Endothelial cell of umbilical vein (primary cell): ENCODE measurements around the gene NELFE. TPM values are rescaled to one million over a fixed set of nuclear protein-coding genes. Genes with fewer than 3 reads are reported as not detected.

Experiments used
- BruUV-seq: library from RNA; stranded (reverse); fragments of 400-500 nt; replicated peaks from 2 replicates; lab custom pipeline; 2021; lab: Mats Ljungman, UMichigan
- CTCF ChIA-PET: fragments of 300-600, 350-600 bp; sonication (Branson Sonifier 250); formaldehyde crosslinking; loops from one replicate; lab custom pipeline; 2021; ENCODE audit warnings: antibody characterized with exemption, inconsistent platforms; lab: Charles Lee
- POLR2A ChIA-PET: fragments of 300-600, 350-600 bp; sonication (Branson Sonifier 250); formaldehyde crosslinking; loops from one replicate; lab custom pipeline; 2021; ENCODE audit warnings: antibody characterized with exemption, inconsistent platforms; lab: Charles Lee
- DNase-seq: peaks from one replicate; pipeline ENCODE4 v3.0.0-alpha.2; 2011; ENCODE audit warnings: low read depth, low spot score
- FAIRE-seq: peaks from 2 replicates; lab custom pipeline; 2011; peaks lifted over from hg19 to GRCh38; lab: Jason Lieb, UNC
- H2AFZ ChIP-seq: 2 replicates; pipeline ENCODE4 v1.6.0; 2012; ENCODE audit warnings: low read depth, low read length, control low read depth, inconsistent platforms
- H3K27ac ChIP-seq: 2 replicates; pipeline ENCODE4 v1.5.1; 2011; ENCODE audit warnings: low read depth, mild to moderate bottlenecking, control low read depth, low read length, moderate library complexity; ENCODE audit not compliant: insufficient read depth
- H3K27me3 ChIP-seq, 2 experiments: 2 replicates each; pipeline versions ENCODE4 v1.6.0 to v1.6.1; 2011; ENCODE audit warnings: low read length in 2 of 2, mixed read lengths in 1 of 2; ENCODE audit not compliant: control insufficient read depth in 2 of 2, insufficient read depth in 2 of 2
- H3K36me3 ChIP-seq, 2 experiments: 2 replicates in 1 of 2; 3 replicates in 1 of 2; pipeline ENCODE4 v1.5.1; 2011; ENCODE audit warnings: low read length in 2 of 2, mild to moderate bottlenecking in 1 of 2, moderate library complexity in 1 of 2; ENCODE audit not compliant: control insufficient read depth in 2 of 2, insufficient read depth in 2 of 2; ENCODE audit errors: extremely low read depth in 1 of 2
- H3K4me1 ChIP-seq: 3 replicates; pipeline ENCODE4 v1.5.1; 2011; ENCODE audit warnings: mild to moderate bottlenecking, low read length; ENCODE audit not compliant: control insufficient read depth, insufficient read depth; ENCODE audit errors: extremely low read depth
- H3K4me2 ChIP-seq: 2 replicates; pipeline ENCODE4 v1.6.1; 2011; ENCODE audit warnings: low read length, control low read depth, mixed read lengths; ENCODE audit not compliant: insufficient read depth
- H3K4me3 ChIP-seq, 3 experiments: fragments of 200-600 bp in 1 of 3; sonication (generic), shearing (Covaris generic) in 1 of 3; replicated peaks in 1 of 3; 2 replicates each; pipeline ENCODE4 v1.5.1; 2011 to 2016; ENCODE audit warnings: control low read depth in 3 of 3, low read length in 3 of 3, mild to moderate bottlenecking in 2 of 3, inconsistent platforms in 1 of 3, low read depth in 1 of 3, moderate library complexity in 1 of 3; ENCODE audit not compliant: insufficient read depth in 1 of 3
- H3K79me2 ChIP-seq: 2 replicates; pipeline ENCODE4 v1.6.0; 2012; ENCODE audit warnings: low read length, inconsistent platforms; ENCODE audit not compliant: control insufficient read depth, insufficient read depth
- H3K9ac ChIP-seq: replicated peaks from 2 replicates; pipeline ENCODE3; 2011; ENCODE audit warnings: low read length, control low read depth; ENCODE audit not compliant: insufficient read depth; ENCODE audit errors: extremely low read depth
- H3K9me1 ChIP-seq: replicated peaks from 3 replicates; pipeline ENCODE4 v1.6.0; 2011; ENCODE audit warnings: mild to moderate bottlenecking, low read length; ENCODE audit not compliant: control insufficient read depth, insufficient read depth; ENCODE audit errors: extremely low read depth
- H3K9me3 ChIP-seq: replicated peaks from 2 replicates; pipeline ENCODE4 v1.5.1; 2012; ENCODE audit warnings: low read length, inconsistent platforms; ENCODE audit not compliant: control insufficient read depth, insufficient read depth
- H4K20me1 ChIP-seq: replicated peaks from 2 replicates; pipeline ENCODE3; 2011; ENCODE audit warnings: mild to moderate bottlenecking, low read length; ENCODE audit not compliant: control insufficient read depth, insufficient read depth; ENCODE audit errors: extremely low read depth
- EZH2 ChIP-seq: IDR thresholded peaks from 2 replicates; pipeline ENCODE4 v1.6.1; 2012; ENCODE audit warnings: borderline replicate concordance, low read depth, mild to moderate bottlenecking, moderate library complexity, low read length, inconsistent platforms; ENCODE audit not compliant: severe bottlenecking
- FOS ChIP-seq: IDR thresholded peaks from 2 replicates; pipeline ENCODE4 v1.6.1; 2011; ENCODE audit warnings: mild to moderate bottlenecking, low read length, moderate library complexity, borderline replicate concordance; ENCODE audit not compliant: insufficient read depth
- GATA2 ChIP-seq: IDR thresholded peaks from 2 replicates; pipeline ENCODE4 v1.7.0; 2011; ENCODE audit warnings: low read depth, mild to moderate bottlenecking, moderate library complexity, mixed read lengths, low read length; ENCODE audit not compliant: insufficient read length, insufficient read depth
- JUN ChIP-seq: IDR thresholded peaks from 2 replicates; pipeline ENCODE4 v1.6.1; 2011; ENCODE audit warnings: borderline replicate concordance, low read depth; ENCODE audit not compliant: insufficient read length, insufficient read depth
- MYC ChIP-seq: IDR thresholded peaks from one replicate; pipeline ENCODE4 v1.6.1; 2011; ENCODE audit warnings: mild to moderate bottlenecking, low read depth, low read length
- POLR2A ChIP-seq: IDR thresholded peaks from 2 replicates; pipeline ENCODE4 v1.6.1; 2012; ENCODE audit warnings: low read depth, mild to moderate bottlenecking, control low read depth, low read length
- POLR2AphosphoS5 ChIP-seq: IDR thresholded peaks from 2 replicates; pipeline ENCODE4 v1.6.1; 2012; ENCODE audit warnings: low read depth, mild to moderate bottlenecking, control low read depth, low read length, moderate library complexity; ENCODE audit not compliant: insufficient read depth
- dilution Hi-C: fragments of 300-500 bp; cut with MboI; formaldehyde crosslinking; loops from one replicate; pipeline ENCODE4 v1.15.0; 2019; ENCODE audit warnings: low sequenced_read_pairs; ENCODE audit not compliant: extremely low pct_ligation_motif_present
- intact Hi-C: fragments of 100-400 bp; cut with micrococcal nuclease; formaldehyde crosslinking; loops from one replicate; pipeline ENCODE4 v1.10.0; 2022
- polyA plus RNA-seq, 4 experiments: library from polyadenylated mRNA; depleted of rRNA in 3 of 4; stranded (reverse) in 3 of 4; unstranded in 1 of 4; fragments of >200 nt; gene quantifications; 2 replicates each; pipeline versions ENCODE4 v1.2.1 to v1.2.3, GENCODE V29; 2011 to 2012; ENCODE audit warnings: missing spikeins in 1 of 4
- total RNA-seq: library from RNA; stranded (reverse); gene quantifications from 2 replicates; pipeline ENCODE4 v1.2.3, GENCODE V29; 2021
- TF ChIP-seq, protein P1 (sequence below): IDR thresholded peaks from 2 replicates; pipeline ENCODE4 v1.6.1; 2011; ENCODE audit not compliant: insufficient read depth, insufficient read length
- TF ChIP-seq, protein P2 (sequence below), 2 donors: IDR thresholded peaks; 1 replicate in 1 of 2; 2 replicates in 1 of 2; pipeline ENCODE4 v1.5.1; 2011; ENCODE audit warnings: low read length in 2 of 2, mild to moderate bottlenecking in 2 of 2, moderate library complexity in 2 of 2, control low read depth in 1 of 2, inconsistent platforms in 1 of 2, low read depth in 1 of 2; ENCODE audit not compliant: insufficient read depth in 1 of 2; ENCODE audit errors: extremely low read depth in 1 of 2

NELFE gene
- total and polyA plus RNA-seq, 2 donors (not counting 3 experiments of a cell fraction or from before 2014, with no cell fraction given): 55.8 to 68.5 TPM

DNA sequence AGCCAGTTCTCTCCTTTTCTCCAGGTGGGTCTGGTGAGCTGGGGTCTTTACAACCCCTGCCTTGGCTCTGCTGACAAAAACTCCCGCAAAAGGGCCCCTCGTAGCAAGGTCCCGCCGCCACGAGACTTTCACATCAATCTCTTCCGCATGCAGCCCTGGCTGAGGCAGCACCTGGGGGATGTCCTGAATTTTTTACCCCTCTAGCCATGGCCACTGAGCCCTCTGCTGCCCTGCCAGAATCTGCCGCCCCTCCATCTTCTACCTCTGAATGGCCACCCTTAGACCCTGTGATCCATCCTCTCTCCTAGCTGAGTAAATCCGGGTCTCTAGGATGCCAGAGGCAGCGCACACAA lies 13.6 kb downstream of the NELFE start:
- peak overlapping the region; percentile 81 for H2AFZ ChIP-seq
- FAIRE-seq: no peak
- POLR2A ChIA-PET: interaction anchor here (0.6 kb wide), 1 partner anchor 37 kb away, joined by 11 read pairs; no protein-coding TSS in a partner anchor

More for the DNA sequence above, 13.6 kb downstream of the NELFE start:
- intact Hi-C loops: no loop called here
- H3K4me2 ChIP-seq: no peak overlapping the region
- dilution Hi-C loops: no loop called here
- no peak for DNase-seq
- no peaks in the 10 kb centered on the region for H3K79me2 ChIP-seq
- H3K27ac ChIP-seq: no peak overlapping the region
- no peaks in the 10 kb centered on the region for H3K36me3 ChIP-seq
- peaks cover 3% of the 10 kb centered on the region for H3K4me1 ChIP-seq
- no peak overlapping the region for H3K9ac ChIP-seq
- no peaks in the 10 kb centered on the region for H3K9me1 ChIP-seq
- TF ChIP-seq, protein P1, sequence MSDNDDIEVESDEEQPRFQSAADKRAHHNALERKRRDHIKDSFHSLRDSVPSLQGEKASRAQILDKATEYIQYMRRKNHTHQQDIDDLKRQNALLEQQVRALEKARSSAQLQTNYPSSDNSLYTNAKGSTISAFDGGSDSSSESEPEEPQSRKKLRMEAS: no peak
- no peak for TF ChIP-seq JUN
- no peak for TF ChIP-seq MYC
- no peak for TF ChIP-seq GATA2
- no peak for TF ChIP-seq POLR2AphosphoS5
- no peak for TF ChIP-seq POLR2A
- TF ChIP-seq, protein P2, sequence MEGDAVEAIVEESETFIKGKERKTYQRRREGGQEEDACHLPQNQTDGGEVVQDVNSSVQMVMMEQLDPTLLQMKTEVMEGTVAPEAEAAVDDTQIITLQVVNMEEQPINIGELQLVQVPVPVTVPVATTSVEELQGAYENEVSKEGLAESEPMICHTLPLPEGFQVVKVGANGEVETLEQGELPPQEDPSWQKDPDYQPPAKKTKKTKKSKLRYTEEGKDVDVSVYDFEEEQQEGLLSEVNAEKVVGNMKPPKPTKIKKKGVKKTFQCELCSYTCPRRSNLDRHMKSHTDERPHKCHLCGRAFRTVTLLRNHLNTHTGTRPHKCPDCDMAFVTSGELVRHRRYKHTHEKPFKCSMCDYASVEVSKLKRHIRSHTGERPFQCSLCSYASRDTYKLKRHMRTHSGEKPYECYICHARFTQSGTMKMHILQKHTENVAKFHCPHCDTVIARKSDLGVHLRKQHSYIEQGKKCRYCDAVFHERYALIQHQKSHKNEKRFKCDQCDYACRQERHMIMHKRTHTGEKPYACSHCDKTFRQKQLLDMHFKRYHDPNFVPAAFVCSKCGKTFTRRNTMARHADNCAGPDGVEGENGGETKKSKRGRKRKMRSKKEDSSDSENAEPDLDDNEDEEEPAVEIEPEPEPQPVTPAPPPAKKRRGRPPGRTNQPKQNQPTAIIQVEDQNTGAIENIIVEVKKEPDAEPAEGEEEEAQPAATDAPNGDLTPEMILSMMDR (IDR thresholded peaks at IDR 0.05; ENCODE audit: extremely low read depth in 1 of 2, insufficient read depth in 1 of 2, low read depth in 1 of 2, low read length in 2 of 2): no peak
- TF ChIP-seq EZH2: no peak
- TF ChIP-seq FOS: no peak
- no peaks in the 10 kb centered on the region for H3K9me3 ChIP-seq
- no TSS peak for BruUV-seq
- H3K4me3 ChIP-seq: no peak overlapping the region
- CTCF ChIA-PET: interaction anchor here (1.0 to 1.4 kb wide), 2 partner anchors 13 to 43 kb away, joined by 3 read pairs; partner anchors contain the start of gene ZBTB12
- no peaks in the 10 kb centered on the region for H4K20me1 ChIP-seq
- H3K27me3 ChIP-seq: peaks cover 3 to 11% of the 10 kb centered on the region in 2 experiments
